MCF 10A (cell line): Measurements from ENCODE around the gene SETD1B. TPM values are rescaled to one million over a fixed set of nuclear protein-coding genes. Genes with fewer than 3 reads are reported as not detected.
"Not testable (repeated sequence)": the region's sequence is repeated elsewhere in the genome, so short reads cannot be mapped to it uniquely, and the experiment has no call there.

Experiments used
- BruUV-seq: library from RNA; stranded (reverse); fragments of 400-500 nt; replicated peaks from 2 replicates; lab custom pipeline; 2021; lab: Mats Ljungman, UMichigan
- CTCF ChIA-PET: fragments of 300-600 bp; sonication (Branson Sonifier 250); formaldehyde crosslinking; extraction: SDS; loops from one replicate; lab custom pipeline; 2021; ENCODE audit warnings: antibody characterized with exemption, inconsistent platforms; lab: Yijun Ruan, JAX
- POLR2A ChIA-PET: fragments of 300-600, 350-650 bp; sonication (Branson Sonifier 250); formaldehyde crosslinking; extraction: SDS; loops from one replicate; lab custom pipeline; 2020; ENCODE audit warnings: antibody characterized with exemption, inconsistent platforms; lab: Yijun Ruan, JAX
- DNase-seq: peaks from one replicate; pipeline ENCODE4 v3.0.0-alpha.2; 2018; ENCODE audit not compliant: unreplicated experiment
- H3K27ac Mint-ChIP-seq: one replicate; pipeline ENCODE4 v1.8.0; 2022; ENCODE audit warnings: mild to moderate bottlenecking, low read depth, mixed read lengths; ENCODE audit not compliant: unreplicated experiment
- H3K27me3 Mint-ChIP-seq: one replicate; pipeline ENCODE4 v1.8.0; 2022; ENCODE audit warnings: mixed read lengths; ENCODE audit not compliant: insufficient read depth, unreplicated experiment
- H3K36me3 Mint-ChIP-seq: one replicate; pipeline ENCODE4 v1.8.0; 2022; ENCODE audit warnings: mild to moderate bottlenecking, moderate library complexity, mixed read lengths; ENCODE audit not compliant: insufficient read depth, unreplicated experiment
- H3K4me1 Mint-ChIP-seq: one replicate; pipeline ENCODE4 v1.8.0; 2022; ENCODE audit warnings: mixed read lengths; ENCODE audit not compliant: insufficient read depth, unreplicated experiment
- H3K4me3 Mint-ChIP-seq: one replicate; pipeline ENCODE4 v1.8.0; 2022; ENCODE audit warnings: mild to moderate bottlenecking, moderate library complexity, mixed read lengths; ENCODE audit not compliant: unreplicated experiment
- H3K9me3 Mint-ChIP-seq: one replicate; pipeline ENCODE4 v1.8.0; 2022; ENCODE audit warnings: mixed read lengths; ENCODE audit not compliant: unreplicated experiment
- intact Hi-C: fragments of 100-400 bp; cut with micrococcal nuclease; formaldehyde crosslinking; loops from 2 replicates; pipeline ENCODE4 v1.14.1; 2022
- total RNA-seq: library from RNA; stranded (reverse); gene quantifications from 2 replicates; pipeline ENCODE4 v1.2.3, GENCODE V29; 2022
- TF ChIP-seq, protein P1 (sequence below): fragments of 200-600 bp; IDR thresholded peaks from one replicate; pipeline ENCODE4 v1.8.0; 2022; ENCODE audit warnings: antibody characterized with exemption, mild to moderate bottlenecking; ENCODE audit not compliant: unreplicated experiment

SETD1B gene
- total RNA-seq, 1 experiment from 2014 or later, result 19.7 TPM

DNA sequence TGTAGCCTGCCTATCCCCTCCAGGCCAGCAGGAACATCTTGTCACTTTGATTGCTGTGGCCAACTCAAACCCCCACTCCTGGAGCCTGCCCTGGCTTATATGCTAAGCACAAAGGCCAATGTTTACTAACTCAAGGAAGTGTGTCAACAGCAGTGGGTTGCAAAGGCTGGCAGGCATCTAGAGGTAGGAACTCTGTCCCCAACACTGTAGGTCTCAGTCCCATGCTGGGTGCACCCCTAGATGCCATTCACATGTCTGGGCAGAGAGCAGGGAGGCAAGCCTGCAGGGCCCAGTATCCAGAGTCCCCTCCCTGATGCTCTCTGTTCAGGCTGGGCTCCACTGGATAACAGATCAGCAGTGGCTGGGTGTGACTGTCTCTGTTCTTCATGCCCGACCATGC, 56.4 kb downstream of the SETD1B start:
- no peaks in the 10 kb centered on the region for H3K27me3 Mint-ChIP-seq
- POLR2A ChIA-PET, result interaction anchor here (0.6 kb wide), 1 partner anchor 224 kb away, joined by 3 read pairs; no protein-coding TSS in a partner anchor

DNA sequence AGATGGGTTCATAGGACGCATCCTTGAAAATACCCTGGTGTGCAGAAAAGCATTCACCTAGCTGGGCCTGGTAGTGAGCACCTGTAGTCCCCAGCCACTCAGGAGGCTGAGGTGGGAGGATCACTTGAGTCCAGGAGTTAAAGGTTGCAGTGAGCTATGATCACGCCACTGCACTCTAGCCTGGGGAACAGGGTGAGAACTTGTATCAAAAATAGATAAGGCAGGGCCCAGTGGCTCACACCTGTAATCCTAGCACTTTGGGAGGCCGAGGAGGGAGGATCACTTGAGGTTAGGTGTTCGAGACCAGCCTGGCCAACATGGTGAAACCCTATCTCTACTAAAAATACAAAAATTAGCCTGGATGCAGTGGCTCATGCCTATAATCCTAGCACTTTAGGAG, 56.9 kb downstream of the SETD1B start:
- BruUV-seq, H3K27ac Mint-ChIP-seq, POLR2A ChIA-PET, intact Hi-C loops, DNase-seq, H3K9me3 Mint-ChIP-seq, H3K27me3 Mint-ChIP-seq, H3K36me3 Mint-ChIP-seq, H3K4me3 Mint-ChIP-seq: not testable (repeated sequence)
- peaks cover 15% of the 10 kb centered on the region for H3K4me1 Mint-ChIP-seq
- CTCF ChIA-PET, result interaction anchor here (0.6 kb wide), 1 partner anchor 180 kb away, joined by 4 read pairs; no protein-coding TSS in a partner anchor

More for the DNA sequence above, 56.4 kb downstream of the SETD1B start:
- Mint-ChIP-seq H3K36me3 (no peaks in the 10 kb centered on the region), H3K9me3 (no peaks in the 10 kb centered on the region), H3K4me3 (no peak overlapping the region), H3K27ac (no peak overlapping the region), H3K4me1 (peaks cover 15% of the 10 kb centered on the region)
- intact Hi-C loops, result no loop called here
- TF ChIP-seq, protein P1, sequence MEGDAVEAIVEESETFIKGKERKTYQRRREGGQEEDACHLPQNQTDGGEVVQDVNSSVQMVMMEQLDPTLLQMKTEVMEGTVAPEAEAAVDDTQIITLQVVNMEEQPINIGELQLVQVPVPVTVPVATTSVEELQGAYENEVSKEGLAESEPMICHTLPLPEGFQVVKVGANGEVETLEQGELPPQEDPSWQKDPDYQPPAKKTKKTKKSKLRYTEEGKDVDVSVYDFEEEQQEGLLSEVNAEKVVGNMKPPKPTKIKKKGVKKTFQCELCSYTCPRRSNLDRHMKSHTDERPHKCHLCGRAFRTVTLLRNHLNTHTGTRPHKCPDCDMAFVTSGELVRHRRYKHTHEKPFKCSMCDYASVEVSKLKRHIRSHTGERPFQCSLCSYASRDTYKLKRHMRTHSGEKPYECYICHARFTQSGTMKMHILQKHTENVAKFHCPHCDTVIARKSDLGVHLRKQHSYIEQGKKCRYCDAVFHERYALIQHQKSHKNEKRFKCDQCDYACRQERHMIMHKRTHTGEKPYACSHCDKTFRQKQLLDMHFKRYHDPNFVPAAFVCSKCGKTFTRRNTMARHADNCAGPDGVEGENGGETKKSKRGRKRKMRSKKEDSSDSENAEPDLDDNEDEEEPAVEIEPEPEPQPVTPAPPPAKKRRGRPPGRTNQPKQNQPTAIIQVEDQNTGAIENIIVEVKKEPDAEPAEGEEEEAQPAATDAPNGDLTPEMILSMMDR, result no peak
- CTCF ChIA-PET, result interaction anchor here (1.4 kb wide), 2 partner anchors 24 to 66 kb away, joined by 3 to 5 read pairs; partner anchors contain the start of gene RHOF
- DNase-seq, result no peak
- no TSS peak for BruUV-seq

DNA sequence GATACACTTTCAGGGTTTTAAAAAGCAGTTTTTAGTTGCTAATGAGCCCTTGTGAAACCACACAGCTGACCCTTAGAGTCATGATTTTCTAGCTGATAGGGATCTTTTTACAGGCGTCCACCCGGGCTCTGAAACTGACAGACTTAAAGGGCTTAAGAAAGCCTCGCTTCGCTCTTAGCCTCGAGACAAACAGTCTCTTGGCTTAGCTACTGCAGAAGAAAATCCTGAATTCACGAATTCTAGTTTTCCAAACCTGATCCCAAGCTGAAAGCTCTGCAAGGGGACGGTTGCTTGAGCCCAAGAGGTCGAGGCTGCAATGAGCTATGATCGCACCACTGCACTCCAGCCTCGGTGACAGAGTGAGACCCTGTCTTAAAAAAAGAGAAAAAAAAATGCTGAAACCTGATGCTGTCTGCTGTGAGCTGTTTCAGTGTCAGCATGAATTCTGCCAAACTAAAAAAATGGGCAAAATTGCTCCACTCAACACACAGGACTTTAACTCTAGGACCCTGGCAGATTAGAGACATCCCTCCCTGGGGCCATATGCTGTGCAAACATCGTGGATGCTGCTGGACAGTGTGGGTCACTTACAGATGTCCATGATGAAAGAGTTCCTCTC, 57.9 kb downstream of the SETD1B start:
- TF ChIP-seq, protein P1, result no peak
- no peaks in the 10 kb centered on the region for H3K9me3 Mint-ChIP-seq
- H3K4me1 Mint-ChIP-seq, result peaks cover 15% of the 10 kb centered on the region
- intact Hi-C loops, result no loop called here
- H3K27me3 Mint-ChIP-seq, result no peaks in the 10 kb centered on the region
- DNase-seq, result no peak
- no peak overlapping the region for H3K27ac Mint-ChIP-seq
- no peaks in the 10 kb centered on the region for H3K36me3 Mint-ChIP-seq
- POLR2A ChIA-PET, result interaction anchor here (0.7 kb wide), 1 partner anchor 167 kb away, joined by 4 read pairs; no protein-coding TSS in a partner anchor
- CTCF ChIA-PET, result interaction anchor here (0.6 kb wide), 1 partner anchor 66 kb away, joined by 3 read pairs; no protein-coding TSS in a partner anchor
- BruUV-seq, result no TSS peak
- no peak overlapping the region for H3K4me3 Mint-ChIP-seq

DNA sequence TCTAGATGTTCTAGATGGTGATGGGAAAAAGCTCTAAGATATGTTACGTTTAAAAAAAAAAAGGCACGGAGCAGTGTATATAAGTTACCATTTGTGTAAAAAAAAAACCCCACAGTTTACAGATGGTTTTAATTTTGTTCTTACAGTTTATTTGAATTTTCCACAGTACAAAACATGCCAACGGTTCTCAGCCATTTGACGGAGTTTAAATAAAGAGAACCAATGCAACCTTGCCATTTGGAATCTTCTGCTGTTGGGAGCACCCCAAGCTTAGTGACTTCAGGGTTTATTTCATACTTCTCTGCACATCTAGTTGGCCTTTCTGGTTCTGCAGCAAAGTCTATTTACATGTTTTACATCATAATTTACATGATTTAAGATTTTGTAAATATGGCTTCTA, 62.5 kb downstream of the SETD1B start:
- Mint-ChIP-seq H3K4me3 (no peak overlapping the region), H3K4me1 (no peaks in the 10 kb centered on the region), H3K36me3 (no peaks in the 10 kb centered on the region), H3K27me3 (no peaks in the 10 kb centered on the region), H3K27ac (no peak overlapping the region), H3K9me3 (no peaks in the 10 kb centered on the region)
- DNase-seq, result no peak
- CTCF ChIA-PET, result interaction anchor here (0.6 kb wide), 4 partner anchors 17 to 306 kb away, joined by 3 to 5 read pairs (median 4); no protein-coding TSS in a partner anchor
- no TSS peak for BruUV-seq
- intact Hi-C loops, result no loop called here
- TF ChIP-seq, protein P1, result no peak
- POLR2A ChIA-PET, result interaction anchor here (0.6 to 1.5 kb wide), 2 partner anchors 21 to 1377 kb away, joined by 3 to 4 read pairs; no protein-coding TSS in a partner anchor

DNA sequence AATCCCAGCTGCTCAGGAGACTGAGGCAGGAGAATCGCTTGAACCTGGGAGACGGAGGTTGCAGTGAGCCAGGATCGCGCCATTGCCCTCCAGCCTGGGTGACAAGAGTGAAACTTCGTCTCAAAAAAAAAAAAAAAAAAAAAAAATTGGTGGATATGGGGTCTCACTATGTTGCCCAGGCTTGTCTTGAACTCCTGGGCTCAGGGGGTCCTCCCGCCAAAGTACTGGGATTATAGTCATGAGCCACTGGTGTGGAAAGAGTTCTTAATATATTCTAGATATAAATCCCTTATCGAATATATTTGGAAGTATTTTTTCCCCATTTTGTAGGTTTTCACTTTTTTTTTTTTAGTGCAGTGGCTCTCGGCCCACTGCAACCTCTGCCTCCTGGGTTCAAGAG, 65.4 kb downstream of the SETD1B start:
- H3K27me3 Mint-ChIP-seq, H3K27ac Mint-ChIP-seq, intact Hi-C loops, BruUV-seq, H3K4me3 Mint-ChIP-seq, DNase-seq, H3K9me3 Mint-ChIP-seq, H3K4me1 Mint-ChIP-seq, H3K36me3 Mint-ChIP-seq: not testable (repeated sequence)
- ChIA-PET POLR2A (interaction anchor here (0.6 kb wide), 1 partner anchor 56 kb away, joined by 3 read pairs; no protein-coding TSS in a partner anchor), CTCF (interaction anchor here (1.2 kb wide), 1 partner anchor 75 kb away, joined by 3 read pairs; no protein-coding TSS in a partner anchor)
